Upper lobe of right lung (tissue), 1 donor: ENCODE data around the gene NRG2. TPM values are rescaled to one million over a fixed set of nuclear protein-coding genes. Genes with fewer than 3 reads are reported as not detected.
A peak's percentile ranks its signal among the peaks of the same experiment; 100 is the strongest.

Experiments used
- ATAC-seq: fragments of 200-7000 bp; cut with Tn5 transposase; one replicate; pipeline ENCODE4 v1.9.1; 2020; ENCODE audit warnings: mild to moderate bottlenecking, moderate library complexity
- DNase-seq: peaks from one replicate; pipeline ENCODE4 v3.0.0-alpha.2; 2020
- H3K27ac ChIP-seq: fragments of 200-600 bp; one replicate; pipeline ENCODE4 v1.8.0; 2022
- H3K27me3 ChIP-seq: fragments of 200-600 bp; one replicate; pipeline ENCODE4 v1.8.0; 2022; ENCODE audit warnings: mild to moderate bottlenecking
- H3K36me3 ChIP-seq: fragments of 200-600 bp; one replicate; pipeline ENCODE4 v1.8.0; 2022
- H3K4me1 ChIP-seq: fragments of 200-600 bp; one replicate; pipeline ENCODE4 v1.8.0; 2022
- H3K4me3 ChIP-seq: fragments of 200-600 bp; one replicate; pipeline ENCODE4 v1.8.0; 2022; ENCODE audit warnings: mild to moderate bottlenecking
- H3K9me3 ChIP-seq: fragments of 200-600 bp; one replicate; pipeline ENCODE4 v1.8.0; 2022
- CTCF ChIP-seq: fragments of 200-600 bp; IDR thresholded peaks from one replicate; pipeline ENCODE4 v1.8.0; 2022; ENCODE audit warnings: antibody characterized with exemption
- intact Hi-C: fragments of 100-400 bp; cut with DNase I; formaldehyde crosslinking; loops from one replicate; pipeline ENCODE4 v1.11.0; 2022
- total RNA-seq: library from RNA; stranded (reverse); fragmentation: NEBNext Ultra II Directional; extraction: Animal tissue kit (Norgen Biotek cat#: 25700); gene quantifications from one replicate; pipeline ENCODE4 v1.2.1, GENCODE V29; 2021
- donor health status: DM: no; HTN: yes; CAD: no; lungs with severe emphysema.

Gene NRG2
- total RNA-seq, 1 donor from 2014 or later = 1.4 TPM

DNA sequence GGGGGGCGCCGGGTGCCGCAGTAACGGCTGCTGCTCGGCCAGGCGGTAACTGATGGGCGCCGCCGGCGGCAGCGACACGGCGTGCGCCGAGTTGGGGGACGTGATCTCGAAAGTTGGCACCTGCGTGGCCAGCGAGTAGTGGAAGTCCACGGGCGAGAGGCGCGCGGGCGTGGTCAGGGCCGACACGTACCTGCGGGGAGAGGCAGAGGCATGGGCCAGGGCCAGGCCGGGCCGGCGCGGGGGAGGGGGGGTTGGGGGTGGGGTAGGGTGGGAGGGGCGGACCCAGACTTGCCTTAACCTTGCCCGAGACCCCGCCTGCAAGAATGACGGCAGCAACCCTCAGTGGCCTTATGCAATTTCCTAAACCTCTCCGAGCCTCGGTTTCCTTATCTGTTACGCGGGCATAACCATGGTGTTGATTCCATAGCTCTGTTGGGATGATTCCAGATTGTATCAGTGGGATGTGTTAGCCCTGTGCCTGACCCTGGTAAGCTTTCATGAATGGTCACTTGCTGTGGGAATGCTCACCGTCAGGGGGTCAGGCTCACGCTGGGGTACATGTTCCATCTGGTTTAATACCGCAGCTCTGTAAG lies 194.5 kb downstream of the NRG2 start:
- intact Hi-C loops = no loop called here
- peak overlapping the region; percentile 55 for H3K27ac ChIP-seq
- H3K9me3 ChIP-seq = no peaks in the 10 kb centered on the region
- DNase-seq (peak; percentile 71), ATAC-seq (no peak)
- peak overlapping the region; percentile 55 for H3K4me3 ChIP-seq
- TF ChIP-seq CTCF = no peak
- H3K36me3 ChIP-seq = no peaks in the 10 kb centered on the region
- peaks cover 9% of the 10 kb centered on the region for H3K27me3 ChIP-seq
- peaks cover 13% of the 10 kb centered on the region for H3K4me1 ChIP-seq

GRCh38 chr5:139847790-139848507 lies 195.2 kb downstream of the NRG2 start:
- no peak for TF ChIP-seq CTCF
- Histone ChIP-seq H3K27ac (peak overlapping the region; percentile 73), H3K4me3 (peak overlapping the region; percentile 55), H3K9me3 (no peaks in the 10 kb centered on the region), H3K4me1 (peaks cover 13% of the 10 kb centered on the region), H3K36me3 (no peaks in the 10 kb centered on the region), H3K27me3 (peaks cover 9% of the 10 kb centered on the region)
- peak; percentile 79 for ATAC-seq
- intact Hi-C loops = no loop called here
- peak; percentile 79 for DNase-seq

GRCh38 chr5:139847091-139847490 lies 196.0 kb downstream of the NRG2 start:
- Histone ChIP-seq H3K36me3 (no peaks in the 10 kb centered on the region), H3K4me1 (peaks cover 13% of the 10 kb centered on the region), H3K27ac (no peak overlapping the region), H3K27me3 (peaks cover 9% of the 10 kb centered on the region), H3K4me3 (no peak overlapping the region), H3K9me3 (no peaks in the 10 kb centered on the region)
- intact Hi-C loops = no loop called here
- no peak for TF ChIP-seq CTCF
- peak; percentile 35 for DNase-seq
- no peak for ATAC-seq

GRCh38 chr5:139845846-139846681 lies 197.0 kb downstream of the NRG2 start:
- TF ChIP-seq CTCF = no peak
- intact Hi-C loops = no loop called here
- no peak overlapping the region for H3K27ac ChIP-seq

GRCh38 chr5:139844472-139845145 lies 198.5 kb downstream of the NRG2 start:
- TF ChIP-seq CTCF = peak; percentile 78
- H3K27ac ChIP-seq = no peak overlapping the region
- no peaks in the 10 kb centered on the region for H3K9me3 ChIP-seq
- H3K27me3 ChIP-seq = peaks cover 9% of the 10 kb centered on the region
- DNase-seq (peak; percentile 86), ATAC-seq (peak; percentile 66)
- no peak overlapping the region for H3K4me3 ChIP-seq
- peaks cover 13% of the 10 kb centered on the region for H3K4me1 ChIP-seq
- no peaks in the 10 kb centered on the region for H3K36me3 ChIP-seq
- intact Hi-C loops = no loop called here

More at GRCh38 chr5:139845846-139846681, 197.0 kb downstream of the NRG2 start:
- ATAC-seq (no peak), DNase-seq (peak; percentile 51)
- Histone ChIP-seq H3K9me3 (no peaks in the 10 kb centered on the region), H3K36me3 (no peaks in the 10 kb centered on the region), H3K4me3 (no peak overlapping the region), H3K4me1 (peaks cover 13% of the 10 kb centered on the region), H3K27me3 (peaks cover 9% of the 10 kb centered on the region)
